GM12891 (cell line): ENCODE data around the gene KXD1.

Experiments used
- PAX5 ChIP-seq: IDR thresholded peaks from 2 replicates; pipeline ENCODE4 v1.6.1; 2011; ENCODE audit warnings: low read length, moderate library complexity, mild to moderate bottlenecking; ENCODE audit not compliant: insufficient read depth, severe bottlenecking
- POLR2A ChIP-seq: IDR thresholded peaks from 2 replicates; pipeline ENCODE4 v1.6.1; 2011; ENCODE audit warnings: low read depth, low read length, control low read depth
- POLR2AphosphoS5 ChIP-seq: IDR thresholded peaks from 2 replicates; pipeline ENCODE4 v1.6.1; 2011; ENCODE audit warnings: low read depth, low read length, control low read depth
- POU2F2 ChIP-seq: IDR thresholded peaks from 2 replicates; pipeline ENCODE4 v1.6.1; 2011; ENCODE audit warnings: low read depth, mild to moderate bottlenecking, control low read depth, low read length, moderate library complexity
- TAF1 ChIP-seq: IDR thresholded peaks from 2 replicates; pipeline ENCODE4 v1.6.1; 2011; ENCODE audit warnings: low read depth, low read length, control low read depth

DNA sequence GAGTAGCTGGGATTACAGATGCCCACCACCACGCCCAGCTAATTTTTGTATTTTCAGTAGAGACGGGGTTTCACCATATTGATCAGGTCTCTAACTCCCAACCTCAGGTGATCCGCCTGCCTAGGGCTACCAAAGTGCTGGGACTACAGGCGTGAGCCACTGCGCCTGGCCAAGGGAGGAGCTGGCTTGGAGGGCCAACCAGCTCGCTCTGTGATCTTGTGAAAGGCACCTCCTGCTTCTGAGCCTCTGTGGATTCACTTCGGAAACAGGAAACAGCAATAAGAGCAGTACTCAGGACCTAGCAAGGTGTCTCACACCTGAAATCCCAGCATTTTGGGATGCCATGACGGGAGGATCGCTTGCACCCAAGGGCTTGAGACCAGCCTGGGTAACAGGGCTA lies 33.8 kb upstream of the KXD1 start:
- TF ChIP-seq TAF1: no peak
- no peak for TF ChIP-seq POLR2AphosphoS5
- no peak for TF ChIP-seq POLR2A
- no peak for TF ChIP-seq POU2F2
- no peak for TF ChIP-seq PAX5
